GM12878 (cell line): ENCODE measurements around the gene SAP25. TPM values are rescaled to one million over a fixed set of nuclear protein-coding genes. Genes with fewer than 3 reads are reported as not detected.

Experiments
- ATAC-seq: fragments of 200-7000 bp; cut with Tn5 transposase; 3 replicates; pipeline ENCODE4 v1.9.1; 2020; ENCODE audit warnings: mild to moderate bottlenecking, moderate library complexity
- BruUV-seq: library from RNA; stranded (reverse); fragments of 400-500 nt; replicated peaks from 2 replicates; lab custom pipeline; 2021; lab: Mats Ljungman, UMichigan
- CTCF ChIA-PET: fragments of 300-600 bp; sonication (Branson Sonifier 250); formaldehyde crosslinking; extraction: SDS; loops from one replicate; lab custom pipeline; 2021; ENCODE audit warnings: inconsistent platforms; lab: Yijun Ruan, JAX
- POLR2A ChIA-PET: fragments of 350-600 bp; formaldehyde crosslinking; extraction: SDS; loops from one replicate; lab custom pipeline; 2021; ENCODE audit warnings: inconsistent platforms; lab: Charles Lee
- RAD21 ChIA-PET: fragments of 300-600 bp; sonication (Branson Sonifier 250); formaldehyde crosslinking; loops from one replicate; lab custom pipeline; 2023; ENCODE audit warnings: antibody characterized with exemption; ENCODE audit not compliant: unreplicated experiment; lab: Charles Lee
- SMC1A ChIA-PET: fragments of 300-600 bp; sonication (Branson Sonifier 250); formaldehyde crosslinking; loops from one replicate; lab custom pipeline; 2023; ENCODE audit not compliant: unreplicated experiment, uncharacterized antibody; lab: Charles Lee
- DNase-seq: peaks from one replicate; pipeline ENCODE4 v3.0.0-alpha.2; 2011; ENCODE audit warnings: low read depth, low spot score
- FAIRE-seq: peaks from 3 replicates; lab custom pipeline; 2011; peaks lifted over from hg19 to GRCh38; lab: Jason Lieb, UNC
- H2AFZ ChIP-seq: 2 replicates; pipeline ENCODE4 v1.6.0; 2011; ENCODE audit warnings: low read depth, low read length, control low read depth; ENCODE audit not compliant: control insufficient read depth
- H3K27ac ChIP-seq: 2 replicates; pipeline ENCODE4 v1.5.1; 2011; ENCODE audit warnings: control low read depth; ENCODE audit not compliant: control insufficient read depth, insufficient read depth
- H3K27me3 ChIP-seq, 2 experiments: replicated peaks in 1 of 2; 2 replicates each; pipeline versions ENCODE4 v1.6.0 to v1.6.1; 2011; ENCODE audit warnings: low read length in 1 of 2; ENCODE audit not compliant: control insufficient read depth in 2 of 2, insufficient read depth in 2 of 2
- H3K36me3 ChIP-seq, 2 experiments: 2 replicates each; pipeline ENCODE4 v1.5.1; 2011; ENCODE audit warnings: low read length in 1 of 2; ENCODE audit not compliant: control insufficient read depth in 2 of 2, insufficient read depth in 2 of 2
- H3K4me1 ChIP-seq: 2 replicates; pipeline ENCODE4 v1.6.1; 2011; ENCODE audit warnings: mild to moderate bottlenecking, low read length, moderate library complexity, mixed read lengths; ENCODE audit not compliant: control insufficient read depth, insufficient read depth
- H3K4me2 ChIP-seq: 2 replicates; pipeline ENCODE4 v1.6.0; 2011; ENCODE audit warnings: control low read depth; ENCODE audit not compliant: control insufficient read depth, insufficient read depth
- H3K4me3 ChIP-seq: fragments of 200-600 bp; sonication (generic); 2 replicates; pipeline ENCODE4 v1.5.1; 2016
- H3K79me2 ChIP-seq: 2 replicates; pipeline ENCODE4 v1.6.0; 2011; ENCODE audit warnings: low read length; ENCODE audit not compliant: control insufficient read depth, insufficient read depth
- H3K9ac ChIP-seq: 2 replicates; pipeline ENCODE4 v1.8.0; 2011; ENCODE audit warnings: low read length, control low read depth, mixed read lengths; ENCODE audit not compliant: control insufficient read depth, insufficient read depth
- H3K9me3 ChIP-seq: replicated peaks from 3 replicates; pipeline ENCODE4 v1.5.1; 2011; ENCODE audit warnings: mild to moderate bottlenecking, low read length; ENCODE audit not compliant: control insufficient read depth, insufficient read depth
- H4K20me1 ChIP-seq: 2 replicates; pipeline ENCODE4 v1.6.0; 2011; ENCODE audit not compliant: control insufficient read depth, insufficient read depth
- BHLHE40 ChIP-seq, 2 experiments: fragments of 450-650 bp in 1 of 2; IDR thresholded peaks; 2 replicates each; pipeline ENCODE4 v1.6.1; 2011 to 2017; ENCODE audit warnings: low read depth in 2 of 2, borderline replicate concordance in 1 of 2, improper control_type of control experiment in 1 of 2, low read length in 1 of 2, mild to moderate bottlenecking in 1 of 2
- DPF2 ChIP-seq: fragments of 450-650 bp; IDR thresholded peaks from 2 replicates; pipeline ENCODE4 v1.6.1; 2017; ENCODE audit warnings: mild to moderate bottlenecking
- EP300 ChIP-seq, 2 experiments: fragments of 150-350 bp in 1 of 2; IDR thresholded peaks; 2 replicates each; pipeline ENCODE4 v1.6.1; 2011 to 2012; ENCODE audit warnings: low read depth in 2 of 2, low read length in 2 of 2, borderline replicate concordance in 1 of 2, improper control_type of control experiment in 1 of 2, inconsistent platforms in 1 of 2; ENCODE audit not compliant: control insufficient read depth in 1 of 2
- RCOR1 ChIP-seq: conservative IDR thresholded peaks from 2 replicates; pipeline ENCODE4 v1.6.1; 2012; ENCODE audit warnings: low read depth, low read length, improper control_type of control experiment
- RFX5 ChIP-seq: IDR thresholded peaks from 2 replicates; pipeline ENCODE4 v1.6.1; 2011; ENCODE audit warnings: low read depth, low read length, improper control_type of control experiment
- SMAD1 ChIP-seq: fragments of 450-650 bp; IDR thresholded peaks from 2 replicates; pipeline ENCODE4 v1.6.1; 2018; ENCODE audit warnings: mild to moderate bottlenecking, low read depth; ENCODE audit not compliant: partially characterized antibody
- SMC3 ChIP-seq: IDR thresholded peaks from 2 replicates; pipeline ENCODE4 v1.6.1; 2011; ENCODE audit warnings: low read length, improper control_type of control experiment, borderline replicate concordance
- TAF1 ChIP-seq: IDR thresholded peaks from 2 replicates; pipeline ENCODE4 v1.6.1; 2011; ENCODE audit warnings: mild to moderate bottlenecking, low read depth, low read length, borderline replicate concordance
- WRNIP1 ChIP-seq: IDR thresholded peaks from 2 replicates; pipeline ENCODE4 v1.6.1; 2011; ENCODE audit warnings: low read depth, low read length, improper control_type of control experiment, borderline replicate concordance
- WGBS: methylation state at CpG from one replicate; pipeline ENCODE4 v1.1.6; 2016; ENCODE audit warnings: low lambda C conversion rate; ENCODE audit not compliant: insufficient replicate concordance, insufficient coverage; ENCODE audit errors: missing lambda C conversion rate; 5-methylcytosine and 5-hydroxymethylcytosine counted together
- in situ Hi-C: fragments of 300-500 bp; cut with MboI; formaldehyde crosslinking; loops from 9 replicates; pipeline ENCODE4 v1.14.3; 2018; ENCODE audit warnings: mixed read lengths
- intact Hi-C: fragments of 100-400 bp; cut with micrococcal nuclease; formaldehyde crosslinking; loops from one replicate; pipeline ENCODE4 v1.14.2; 2022; ENCODE audit not compliant: unreplicated experiment
- polyA plus RNA-seq, 11 experiments: library from polyadenylated mRNA; depleted of rRNA in 4 of 11; unstranded in 6 of 11; stranded (reverse) in 5 of 11; fragments of >200 nt; fragmentation: Nextera tagmentation in 4 of 11; fragmentation: Illumina TruSeq in 1 of 11; extraction: Ambion mirVana in 4 of 11; extraction: Trizol in 1 of 11; gene quantifications; 1 replicate in 1 of 11; 2 replicates in 10 of 11; pipeline versions ENCODE4 v1.2.1 to v1.2.3, GENCODE V29; 2011 to 2016; ENCODE audit warnings: inconsistent platforms in 2 of 11, missing spikeins in 2 of 11, low read depth in 1 of 11
- total RNA-seq, 4 experiments: library from RNA; depleted of rRNA in 3 of 4; stranded (reverse); fragments of >200 nt in 3 of 4; fragmentation: Illumina TruSeq in 1 of 4; extraction: Trizol in 1 of 4; gene quantifications; 2 replicates each; pipeline versions ENCODE4 v1.2.1 to v1.2.3, GENCODE V29; 2013 to 2021
- TF ChIP-seq, protein P1 (sequence below): fragments of 450-650 bp; IDR thresholded peaks from 2 replicates; pipeline ENCODE4 v1.6.1; 2017; ENCODE audit warnings: low read depth, mild to moderate bottlenecking, moderate library complexity
- TF ChIP-seq, protein P2 (sequence below): fragments of 450-650 bp; IDR thresholded peaks from 2 replicates; pipeline ENCODE4 v1.6.1; 2017; ENCODE audit warnings: antibody characterized with exemption, mild to moderate bottlenecking, moderate library complexity
- TF ChIP-seq, protein P3 (sequence below): fragments of 450-650 bp; IDR thresholded peaks from 2 replicates; pipeline ENCODE4 v1.6.1; 2018; ENCODE audit warnings: borderline replicate concordance, mild to moderate bottlenecking; ENCODE audit not compliant: partially characterized antibody
- TF ChIP-seq, protein P4 (sequence below): fragments of 450-650 bp; IDR thresholded peaks from 2 replicates; pipeline ENCODE4 v1.6.1; 2017; ENCODE audit warnings: borderline replicate concordance

The SAP25 gene
- total and polyA plus RNA-seq, 10 of the 15 experiments (the other 5 are each of a cell fraction or from before 2014, with no cell fraction given) = 0.14 to 8.6 (median 1.1) TPM

- Histone ChIP-seq H3K9ac (peak overlapping the region; percentile 51; the same call in 1 of the 2 replicates), H4K20me1 (no peaks in the 10 kb centered on the region), H3K36me3 (no peaks in the 10 kb centered on the region), H3K4me2 (peak overlapping the region; percentile 83), H3K27ac (peak overlapping the region; percentile 41; the same call in 1 of the 2 replicates), H2AFZ (peak overlapping the region; percentile 86), H3K4me3 (peak overlapping the region; percentile 68; the same call in 1 of the 2 replicates)
- intact Hi-C loops = no loop called here
- WGBS = 14% methylated on average over 8 of the region's 8 CpGs
- TF ChIP-seq DPF2 (no peak), SMC3 (no peak), RCOR1 (no peak), RFX5 (no peak), BHLHE40 (IDR thresholded peaks at IDR 0.05; ENCODE audit: borderline replicate concordance in 1 of 2, low read depth in 2 of 2, low read length in 1 of 2) (no peak), SMAD1 (no peak), WRNIP1 (no peak), TAF1 (no peak), EP300 (IDR thresholded peaks at IDR 0.05; ENCODE audit: borderline replicate concordance in 1 of 2, control insufficient read depth in 1 of 2, low read depth in 2 of 2, low read length in 2 of 2) (no peak)
- TF ChIP-seq, protein P1, sequence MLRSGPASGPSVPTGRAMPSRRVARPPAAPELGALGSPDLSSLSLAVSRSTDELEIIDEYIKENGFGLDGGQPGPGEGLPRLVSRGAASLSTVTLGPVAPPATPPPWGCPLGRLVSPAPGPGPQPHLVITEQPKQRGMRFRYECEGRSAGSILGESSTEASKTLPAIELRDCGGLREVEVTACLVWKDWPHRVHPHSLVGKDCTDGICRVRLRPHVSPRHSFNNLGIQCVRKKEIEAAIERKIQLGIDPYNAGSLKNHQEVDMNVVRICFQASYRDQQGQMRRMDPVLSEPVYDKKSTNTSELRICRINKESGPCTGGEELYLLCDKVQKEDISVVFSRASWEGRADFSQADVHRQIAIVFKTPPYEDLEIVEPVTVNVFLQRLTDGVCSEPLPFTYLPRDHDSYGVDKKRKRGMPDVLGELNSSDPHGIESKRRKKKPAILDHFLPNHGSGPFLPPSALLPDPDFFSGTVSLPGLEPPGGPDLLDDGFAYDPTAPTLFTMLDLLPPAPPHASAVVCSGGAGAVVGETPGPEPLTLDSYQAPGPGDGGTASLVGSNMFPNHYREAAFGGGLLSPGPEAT = no peak
- TF ChIP-seq, protein P2, sequence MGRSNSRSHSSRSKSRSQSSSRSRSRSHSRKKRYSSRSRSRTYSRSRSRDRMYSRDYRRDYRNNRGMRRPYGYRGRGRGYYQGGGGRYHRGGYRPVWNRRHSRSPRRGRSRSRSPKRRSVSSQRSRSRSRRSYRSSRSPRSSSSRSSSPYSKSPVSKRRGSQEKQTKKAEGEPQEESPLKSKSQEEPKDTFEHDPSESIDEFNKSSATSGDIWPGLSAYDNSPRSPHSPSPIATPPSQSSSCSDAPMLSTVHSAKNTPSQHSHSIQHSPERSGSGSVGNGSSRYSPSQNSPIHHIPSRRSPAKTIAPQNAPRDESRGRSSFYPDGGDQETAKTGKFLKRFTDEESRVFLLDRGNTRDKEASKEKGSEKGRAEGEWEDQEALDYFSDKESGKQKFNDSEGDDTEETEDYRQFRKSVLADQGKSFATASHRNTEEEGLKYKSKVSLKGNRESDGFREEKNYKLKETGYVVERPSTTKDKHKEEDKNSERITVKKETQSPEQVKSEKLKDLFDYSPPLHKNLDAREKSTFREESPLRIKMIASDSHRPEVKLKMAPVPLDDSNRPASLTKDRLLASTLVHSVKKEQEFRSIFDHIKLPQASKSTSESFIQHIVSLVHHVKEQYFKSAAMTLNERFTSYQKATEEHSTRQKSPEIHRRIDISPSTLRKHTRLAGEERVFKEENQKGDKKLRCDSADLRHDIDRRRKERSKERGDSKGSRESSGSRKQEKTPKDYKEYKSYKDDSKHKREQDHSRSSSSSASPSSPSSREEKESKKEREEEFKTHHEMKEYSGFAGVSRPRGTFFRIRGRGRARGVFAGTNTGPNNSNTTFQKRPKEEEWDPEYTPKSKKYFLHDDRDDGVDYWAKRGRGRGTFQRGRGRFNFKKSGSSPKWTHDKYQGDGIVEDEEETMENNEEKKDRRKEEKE = no peak
- TF ChIP-seq, protein P3, sequence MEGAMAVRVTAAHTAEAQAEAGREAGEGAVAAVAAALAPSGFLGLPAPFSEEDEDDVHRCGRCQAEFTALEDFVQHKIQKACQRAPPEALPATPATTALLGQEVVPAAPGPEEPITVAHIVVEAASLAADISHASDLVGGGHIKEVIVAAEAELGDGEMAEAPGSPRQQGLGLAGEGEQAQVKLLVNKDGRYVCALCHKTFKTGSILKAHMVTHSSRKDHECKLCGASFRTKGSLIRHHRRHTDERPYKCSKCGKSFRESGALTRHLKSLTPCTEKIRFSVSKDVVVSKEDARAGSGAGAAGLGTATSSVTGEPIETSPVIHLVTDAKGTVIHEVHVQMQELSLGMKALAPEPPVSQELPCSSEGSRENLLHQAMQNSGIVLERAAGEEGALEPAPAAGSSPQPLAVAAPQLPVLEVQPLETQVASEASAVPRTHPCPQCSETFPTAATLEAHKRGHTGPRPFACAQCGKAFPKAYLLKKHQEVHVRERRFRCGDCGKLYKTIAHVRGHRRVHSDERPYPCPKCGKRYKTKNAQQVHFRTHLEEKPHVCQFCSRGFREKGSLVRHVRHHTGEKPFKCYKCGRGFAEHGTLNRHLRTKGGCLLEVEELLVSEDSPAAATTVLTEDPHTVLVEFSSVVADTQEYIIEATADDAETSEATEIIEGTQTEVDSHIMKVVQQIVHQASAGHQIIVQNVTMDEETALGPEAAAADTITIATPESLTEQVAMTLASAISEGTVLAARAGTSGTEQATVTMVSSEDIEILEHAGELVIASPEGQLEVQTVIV = no peak
- TF ChIP-seq, protein P4, sequence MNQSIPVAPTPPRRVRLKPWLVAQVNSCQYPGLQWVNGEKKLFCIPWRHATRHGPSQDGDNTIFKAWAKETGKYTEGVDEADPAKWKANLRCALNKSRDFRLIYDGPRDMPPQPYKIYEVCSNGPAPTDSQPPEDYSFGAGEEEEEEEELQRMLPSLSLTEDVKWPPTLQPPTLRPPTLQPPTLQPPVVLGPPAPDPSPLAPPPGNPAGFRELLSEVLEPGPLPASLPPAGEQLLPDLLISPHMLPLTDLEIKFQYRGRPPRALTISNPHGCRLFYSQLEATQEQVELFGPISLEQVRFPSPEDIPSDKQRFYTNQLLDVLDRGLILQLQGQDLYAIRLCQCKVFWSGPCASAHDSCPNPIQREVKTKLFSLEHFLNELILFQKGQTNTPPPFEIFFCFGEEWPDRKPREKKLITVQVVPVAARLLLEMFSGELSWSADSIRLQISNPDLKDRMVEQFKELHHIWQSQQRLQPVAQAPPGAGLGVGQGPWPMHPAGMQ = no peak
- TF ChIP-seq, all 136 proteins: peak for 0
- ChIA-PET RAD21 (interaction anchor here (0.8 to 2.3 kb wide), 7 partner anchors 11 to 437 kb away, joined by 3 to 7 read pairs (median 5); partner anchors contain the start of genes AP4M1, MCM7 and TSC22D4), SMC1A (interaction anchor here (1.3 to 2.9 kb wide), 5 partner anchors 10 to 48 kb away, joined by 3 to 15 read pairs (median 5); partner anchors contain the start of genes FBXO24 and LRCH4), CTCF (interaction anchor here (0.5 to 1.9 kb wide), 9 partner anchors 11 to 167 kb away, joined by 3 to 13 read pairs (median 4); partner anchors contain the start of gene POP7), POLR2A (interaction anchor here (1.0 to 5.7 kb wide), 4 partner anchors 10 to 47 kb away, joined by 5 to 32 read pairs (median 16); partner anchors contain the start of genes FBXO24 and LRCH4)
- Histone ChIP-seq H3K79me2 (peaks cover 39% of the 10 kb centered on the region), H3K27me3 (no peaks in the 10 kb centered on the region), H3K4me1 (peaks cover 15% of the 10 kb centered on the region), H3K9me3 (no peaks in the 10 kb centered on the region)
- BruUV-seq = TSS peak; percentile 92
- DNase-seq = no peak
- in situ Hi-C loops = no loop called here
- no peak for FAIRE-seq
- ATAC-seq = no peak
These were observed 35.4 kb downstream of the SAP25 start for GRCh38 chr7:100538348-100538653.
